ENCODE results near the gene GSG1L. TPM values are rescaled to one million over a fixed set of nuclear protein-coding genes. Genes with fewer than 3 reads are reported as not detected.

Gene GSG1L
- total and polyA plus RNA-seq, 2 of the 13 experiments (the other 11 are each of a cell fraction or from before 2014, with no cell fraction given) = not detected

DNA sequence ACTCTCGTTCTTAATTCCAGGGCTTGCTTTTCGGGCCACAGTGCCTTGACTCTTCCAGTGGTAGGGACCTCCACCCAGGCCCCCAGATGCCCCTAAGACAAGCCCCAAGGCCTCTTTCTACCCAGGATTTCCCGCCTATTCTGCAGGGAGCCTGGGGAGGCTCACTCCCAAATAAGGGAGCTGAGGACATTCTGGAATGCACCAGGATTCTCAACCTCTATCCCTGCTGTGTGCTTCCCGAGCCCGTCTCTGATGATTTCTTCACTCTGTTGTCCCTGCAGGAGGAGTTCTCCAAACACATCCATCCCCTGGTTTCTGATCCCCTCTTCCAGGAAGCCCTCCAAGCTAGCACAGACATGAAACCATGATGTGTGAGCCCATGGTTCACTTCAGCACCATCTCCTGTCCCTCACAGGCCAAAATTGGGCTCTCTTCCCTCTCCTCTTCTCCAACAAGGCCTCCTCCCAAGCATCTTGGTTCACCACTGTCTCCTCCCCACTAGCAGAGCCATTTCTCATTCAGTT lies 257.6 kb downstream of the GSG1L start:
- DNase-seq (ENCODE audit: low spot score) (no peak), FAIRE-seq (no peak), ATAC-seq (no peak)
- Histone ChIP-seq H3K4me3 (replicated peaks in 1 of 3; ENCODE audit: insufficient read depth in 1 of 3, low read depth in 2 of 3, low read length in 3 of 3) (no peak overlapping the region), H4K20me1 (ENCODE audit: insufficient read depth, low read length) (peaks cover 2% of the 10 kb centered on the region; the same call in 1 of the 2 replicates), H3K36me3 (replicated peaks in 1 of 2; ENCODE audit: control insufficient read depth in 1 of 2, insufficient read depth in 2 of 2, low read length in 2 of 2) (no peaks in the 10 kb centered on the region), H3K9ac (ENCODE audit: insufficient read depth, low read depth, low read length) (no peak overlapping the region), H3K4me2 (ENCODE audit: low read depth, low read length) (no peak overlapping the region), H3K27ac (ENCODE audit: extremely low read length, insufficient read depth, low read length) (no peak overlapping the region), H3K4me1 (ENCODE audit: insufficient read depth, low read length) (no peaks in the 10 kb centered on the region), H3K9me3 (ENCODE audit: low read length) (no peaks in the 10 kb centered on the region), H3K79me2 (ENCODE audit: insufficient read depth, low read length) (no peaks in the 10 kb centered on the region), H2AFZ (ENCODE audit: low read length) (no peak overlapping the region), H3K27me3 (ENCODE audit: control insufficient read depth in 1 of 2, insufficient read depth in 2 of 2, low read length in 2 of 2) (peaks cover 2 to 12% of the 10 kb centered on the region in 2 experiments; a peak in 4 of 5 replicates)
- in situ Hi-C loops (cut with HindIII; ENCODE audit: extremely low pct_ligation_motif_present, low pct_unique_long_range_greater_than_20kb) = no loop called here
- 16% methylated on average over 5 of the region's 5 CpGs for WGBS (ENCODE audit: low lambda C conversion rate)
- POLR2A ChIA-PET = no interaction called here
- CTCF ChIA-PET (ENCODE audit: low intra/inter-chr PET ratio, low total read pairs) = no interaction called here
- TF ChIP-seq TAF15 (IDR thresholded peaks at IDR 0.05; ENCODE audit: low read depth, low read length, poor library complexity, severe bottlenecking) (no peak), ZNF720 (CRISPR knock-in tag; IDR thresholded peaks at IDR 0.05) (no peak), KLF12 (CRISPR knock-in tag; IDR thresholded peaks at IDR 0.05; ENCODE audit: borderline replicate concordance) (no peak), ZNF792 (CRISPR knock-in tag; IDR thresholded peaks at IDR 0.05) (no peak), SAP130 (CRISPR knock-in tag; IDR thresholded peaks at IDR 0.05; ENCODE audit: low read depth) (no peak), ZBTB49 (CRISPR knock-in tag; IDR thresholded peaks at IDR 0.05; ENCODE audit: borderline replicate concordance) (no peak), ZNF30 (CRISPR knock-in tag; IDR thresholded peaks at IDR 0.05) (no peak), ZNF44 (CRISPR knock-in tag; IDR thresholded peaks at IDR 0.05) (no peak), POGZ (CRISPR knock-in tag; IDR thresholded peaks at IDR 0.05) (no peak)
- TF ChIP-seq, protein P1, sequence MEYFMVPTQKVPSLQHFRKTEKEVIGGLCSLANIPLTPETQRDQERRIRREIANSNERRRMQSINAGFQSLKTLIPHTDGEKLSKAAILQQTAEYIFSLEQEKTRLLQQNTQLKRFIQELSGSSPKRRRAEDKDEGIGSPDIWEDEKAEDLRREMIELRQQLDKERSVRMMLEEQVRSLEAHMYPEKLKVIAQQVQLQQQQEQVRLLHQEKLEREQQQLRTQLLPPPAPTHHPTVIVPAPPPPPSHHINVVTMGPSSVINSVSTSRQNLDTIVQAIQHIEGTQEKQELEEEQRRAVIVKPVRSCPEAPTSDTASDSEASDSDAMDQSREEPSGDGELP (IDR thresholded peaks at IDR 0.05; ENCODE audit: borderline replicate concordance, low read depth) = no peak
- TF ChIP-seq, protein P2, sequence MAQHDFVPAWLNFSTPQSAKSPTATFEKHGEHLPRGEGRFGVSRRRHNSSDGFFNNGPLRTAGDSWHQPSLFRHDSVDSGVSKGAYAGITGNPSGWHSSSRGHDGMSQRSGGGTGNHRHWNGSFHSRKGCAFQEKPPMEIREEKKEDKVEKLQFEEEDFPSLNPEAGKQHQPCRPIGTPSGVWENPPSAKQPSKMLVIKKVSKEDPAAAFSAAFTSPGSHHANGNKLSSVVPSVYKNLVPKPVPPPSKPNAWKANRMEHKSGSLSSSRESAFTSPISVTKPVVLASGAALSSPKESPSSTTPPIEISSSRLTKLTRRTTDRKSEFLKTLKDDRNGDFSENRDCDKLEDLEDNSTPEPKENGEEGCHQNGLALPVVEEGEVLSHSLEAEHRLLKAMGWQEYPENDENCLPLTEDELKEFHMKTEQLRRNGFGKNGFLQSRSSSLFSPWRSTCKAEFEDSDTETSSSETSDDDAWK (CRISPR knock-in tag; IDR thresholded peaks at IDR 0.05) = no peak
- intact Hi-C loops (cut with micrococcal nuclease; ENCODE audit: unreplicated experiment) = no loop called here
- no TSS peak for BruUV-seq (replicated peaks)

All from HepG2 (cell line).